Limb (tissue), 2 donors: ENCODE data around the gene VDR.
"Not testable (repeated sequence)": the region's sequence is repeated elsewhere in the genome, so short reads cannot be mapped to it uniquely, and the experiment has no call there.

Source experiments
- DNase-seq, 2 donors: peaks; one replicate each; pipeline ENCODE4 v3.0.0-alpha.2; 2016; ENCODE audit errors: extremely low spot score in 2 of 2

VDR gene

DNA sequence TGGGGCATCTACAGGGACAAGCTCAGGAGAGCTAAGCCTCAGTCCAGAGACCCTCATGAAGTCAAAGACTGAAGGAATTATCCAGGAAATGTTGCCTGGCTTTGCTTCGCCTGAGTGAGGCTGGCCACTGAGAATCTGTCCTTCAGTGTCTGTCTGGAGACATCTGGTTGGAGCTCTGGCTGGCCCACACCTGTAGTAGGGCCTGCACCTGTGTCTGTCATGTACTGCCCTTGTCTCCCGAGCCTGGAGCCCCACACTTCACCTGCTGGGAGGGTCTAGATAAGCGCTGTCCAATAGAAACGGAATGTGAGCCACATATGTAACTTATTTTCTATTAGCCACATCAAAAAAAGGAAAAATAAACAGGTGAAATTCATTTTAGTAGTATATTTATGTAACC, 75.2 kb downstream of the VDR start:
- no peak for DNase-seq

DNA sequence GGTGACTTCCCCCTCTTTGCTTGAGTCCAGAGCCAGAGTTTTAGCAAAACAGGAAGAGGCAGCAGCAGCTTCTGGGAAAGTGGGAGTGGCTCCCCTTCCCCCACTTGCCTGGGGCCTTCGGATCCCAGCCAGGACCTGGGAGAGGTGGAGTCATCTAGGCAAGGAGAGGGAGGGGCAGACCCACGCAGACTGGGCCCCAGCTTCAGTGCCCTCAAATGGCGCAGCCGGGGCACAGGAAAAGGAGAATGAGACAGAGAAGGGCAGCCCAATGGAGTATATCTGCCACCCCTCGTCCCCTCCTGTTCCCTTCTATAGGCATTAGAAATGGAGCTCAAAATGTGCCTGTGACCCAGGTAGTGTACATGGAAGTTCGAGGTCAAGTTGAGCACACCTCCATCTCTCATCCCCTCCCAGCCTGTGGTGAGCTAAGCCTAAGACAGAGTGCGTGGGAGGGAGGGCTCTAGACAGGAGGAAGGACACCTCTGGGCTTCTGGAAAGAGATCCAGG, 75.8 kb downstream of the VDR start:
- peak; percentile 73 to 79 for DNase-seq

DNA sequence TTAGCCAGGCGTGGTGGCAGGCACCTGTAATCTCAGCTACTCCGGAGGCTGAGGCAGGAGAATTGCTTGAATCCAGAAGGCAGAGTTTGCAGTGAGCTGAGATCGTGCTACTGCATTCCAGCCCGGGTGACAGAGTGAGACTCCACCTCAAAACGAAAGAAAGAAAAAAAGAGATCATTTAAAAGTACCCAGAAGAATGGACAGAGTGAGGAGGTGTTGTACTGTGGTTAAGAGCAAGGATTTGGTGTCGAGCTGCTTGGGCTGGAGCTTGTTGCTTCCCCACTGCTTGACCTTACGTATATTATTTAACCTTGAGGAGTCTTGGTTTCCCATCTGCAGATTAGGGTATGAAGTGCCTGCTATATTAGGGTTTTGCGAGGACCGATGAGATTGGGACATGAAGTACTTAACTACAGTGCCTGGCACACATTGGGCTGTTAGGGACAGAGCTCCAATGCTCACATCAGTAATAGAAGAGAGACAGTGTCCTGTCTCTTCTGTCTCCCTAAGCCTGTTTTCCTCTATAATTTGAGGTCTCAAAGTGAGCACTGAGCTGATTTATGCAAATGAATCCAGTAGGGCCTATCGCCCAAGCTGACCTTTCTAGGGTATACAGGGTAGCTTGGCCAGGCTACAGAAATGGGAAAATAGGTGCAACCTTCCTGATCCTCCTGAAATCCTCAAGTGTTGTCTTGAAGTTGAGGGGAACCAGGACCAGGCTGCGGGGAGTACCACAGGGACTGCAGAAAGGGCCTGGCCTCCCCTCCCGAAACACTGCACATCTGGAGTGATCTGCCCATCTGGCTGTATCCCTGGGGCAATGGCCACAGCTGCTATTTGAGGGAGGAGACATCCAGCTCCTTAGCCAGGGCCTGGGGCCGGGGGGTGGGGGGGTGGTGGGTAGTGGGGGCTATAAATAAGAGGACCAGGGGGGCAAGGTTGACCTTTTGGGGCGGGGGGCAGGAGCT, 76.5 kb downstream of the VDR start:
- no peak for DNase-seq

DNA sequence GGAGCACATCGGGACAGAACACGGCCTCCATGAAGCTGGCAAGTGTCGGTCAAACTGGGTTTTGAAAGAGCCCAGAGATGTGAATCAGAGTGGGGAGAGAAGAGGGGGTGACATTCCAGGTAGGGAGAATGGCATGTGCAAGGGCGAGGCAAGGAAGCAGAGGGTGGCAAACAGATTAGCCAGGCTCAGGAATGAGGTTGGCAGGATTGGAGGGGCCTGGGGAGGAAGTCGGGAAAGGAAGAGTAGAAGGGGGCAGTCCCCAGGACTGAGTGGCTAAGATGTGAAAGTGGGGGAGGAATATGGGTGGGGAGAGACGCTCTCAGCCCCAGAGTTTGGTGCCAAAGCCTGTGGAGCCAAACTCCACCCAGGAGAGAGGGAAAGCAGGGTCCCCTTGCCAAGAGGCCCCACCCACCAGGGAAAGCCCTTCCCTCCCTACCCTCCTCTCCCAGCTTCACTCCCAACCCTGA, 79.6 kb downstream of the VDR start:
- DNase-seq, result no peak

DNA sequence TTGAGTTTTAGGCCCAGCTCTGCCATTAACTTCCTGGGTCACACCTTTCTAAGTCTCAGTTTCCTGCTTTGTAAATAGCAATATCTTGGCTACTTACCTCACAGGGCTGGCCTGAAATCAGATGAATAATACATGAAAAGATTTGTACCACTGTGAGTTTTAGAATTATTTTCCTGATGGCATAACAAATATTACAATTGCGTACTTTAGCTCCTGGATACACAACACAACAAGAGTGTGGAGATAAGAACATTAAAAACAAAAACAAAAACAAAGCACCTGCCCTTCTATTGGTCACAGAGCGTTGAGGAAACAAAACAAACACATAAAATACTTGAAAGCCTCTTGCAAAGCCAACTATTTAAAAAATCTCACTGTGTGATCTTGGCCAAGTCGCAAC, 80.2 kb downstream of the VDR start:
- DNase-seq, result no peak

DNA sequence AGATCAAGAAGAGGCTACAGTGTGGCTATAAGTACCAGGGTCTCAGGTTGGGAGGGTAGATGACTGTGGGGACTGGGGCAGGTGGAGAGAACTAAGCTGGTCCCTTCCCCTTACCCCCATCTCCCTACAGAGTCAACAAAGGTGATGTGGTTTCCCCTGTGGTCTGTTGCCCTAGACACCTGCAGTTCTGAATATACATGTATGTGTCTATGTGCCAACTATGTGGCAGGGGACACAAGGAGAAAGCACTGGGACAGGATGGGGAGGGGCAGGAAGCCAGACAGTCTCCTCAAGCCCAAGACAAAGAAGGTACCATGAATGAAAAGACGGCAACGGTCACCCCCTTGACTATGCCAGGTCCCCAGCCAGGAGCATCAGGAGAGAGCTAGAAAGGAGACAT, 80.6 kb downstream of the VDR start:
- no peak for DNase-seq

DNA sequence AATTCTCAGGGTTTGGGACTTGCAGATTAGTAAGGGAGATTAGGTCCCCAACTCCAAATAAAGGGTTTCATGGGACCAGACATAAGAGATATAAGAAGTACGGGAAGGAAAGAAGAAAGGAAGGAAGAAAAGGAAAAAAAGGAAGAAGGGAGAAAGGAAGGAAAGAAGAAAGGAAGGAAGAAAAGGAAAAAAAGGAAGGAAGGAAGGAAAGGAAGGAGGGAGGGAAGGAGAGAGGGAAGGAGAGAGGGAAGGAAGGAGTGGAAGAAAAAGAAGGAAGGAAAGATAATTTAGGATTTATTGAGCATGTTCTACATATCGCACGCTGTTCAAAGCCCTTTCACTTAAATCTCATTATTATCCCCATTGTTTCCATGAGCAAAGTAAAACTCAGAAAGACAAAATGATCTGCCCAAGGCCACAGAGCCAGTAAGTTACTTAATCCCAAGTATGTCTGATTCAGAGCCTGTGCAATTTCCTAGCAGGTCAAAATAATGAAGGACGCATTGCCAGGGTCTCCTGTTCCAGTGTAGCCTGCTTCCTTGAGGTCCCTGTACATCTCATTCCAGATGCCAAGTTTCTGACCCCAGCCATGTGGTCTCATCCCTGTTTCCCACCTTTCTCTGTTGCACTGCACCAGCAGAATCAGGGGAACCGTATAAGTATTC, 81.2 kb downstream of the VDR start:
- no peak for DNase-seq

DNA sequence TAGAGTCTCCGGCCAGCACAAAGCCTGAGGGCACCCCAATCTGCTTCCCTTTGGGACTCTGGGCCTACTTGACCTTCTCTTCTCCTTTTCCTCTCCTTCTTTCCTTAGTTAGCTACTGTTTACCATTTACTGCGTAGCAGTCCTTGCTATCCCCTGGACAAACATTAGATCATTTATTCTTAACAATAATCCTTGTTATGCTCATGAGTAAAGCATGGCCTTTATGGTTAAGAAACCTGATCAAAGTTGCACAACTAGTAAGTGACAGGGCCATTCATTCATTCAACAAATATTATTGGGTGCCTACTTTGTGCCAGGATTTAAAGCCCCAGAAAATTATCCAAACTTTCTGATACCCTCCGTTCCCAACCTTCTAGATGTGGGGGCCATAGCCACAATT, 81.9 kb downstream of the VDR start:
- DNase-seq, result no peak

DNA sequence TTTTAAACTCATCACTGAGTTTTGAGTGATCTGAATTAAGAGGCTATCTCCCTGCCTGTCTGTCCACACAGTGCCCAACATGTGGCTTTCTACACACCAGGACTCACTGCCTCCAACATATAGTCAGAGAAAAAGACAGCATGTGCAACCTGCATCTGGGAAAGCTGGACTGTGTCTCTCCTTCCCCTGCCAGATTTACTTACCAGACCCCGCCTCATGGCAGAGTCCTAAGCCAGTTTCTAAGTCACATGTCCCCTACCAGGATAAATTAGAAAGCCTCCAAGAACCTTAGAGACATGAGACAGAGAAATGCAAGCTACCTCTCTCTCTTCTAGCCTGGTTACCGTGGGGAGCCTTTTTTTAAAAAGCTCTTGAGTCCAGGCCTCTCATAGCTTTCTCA, 82.4 kb downstream of the VDR start:
- no peak for DNase-seq

DNA sequence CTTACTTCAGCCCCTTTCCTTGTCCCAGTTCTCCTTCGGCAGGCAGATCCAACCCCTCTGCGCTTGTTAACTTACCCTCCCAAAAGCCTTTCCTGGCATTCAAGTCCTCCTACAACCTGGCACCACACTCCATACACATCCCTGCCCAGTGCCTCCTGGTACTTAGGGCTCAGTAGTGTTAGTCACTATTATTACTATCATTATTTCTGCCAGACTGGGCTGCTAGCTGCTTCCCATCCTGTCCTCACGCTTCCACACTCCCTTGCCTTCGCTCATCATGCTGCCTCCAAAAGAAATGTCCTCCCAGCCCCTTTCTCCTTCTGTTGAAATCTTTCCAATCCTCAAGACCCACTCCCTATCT, 83.5 kb downstream of the VDR start:
- DNase-seq, result no peak

DNA sequence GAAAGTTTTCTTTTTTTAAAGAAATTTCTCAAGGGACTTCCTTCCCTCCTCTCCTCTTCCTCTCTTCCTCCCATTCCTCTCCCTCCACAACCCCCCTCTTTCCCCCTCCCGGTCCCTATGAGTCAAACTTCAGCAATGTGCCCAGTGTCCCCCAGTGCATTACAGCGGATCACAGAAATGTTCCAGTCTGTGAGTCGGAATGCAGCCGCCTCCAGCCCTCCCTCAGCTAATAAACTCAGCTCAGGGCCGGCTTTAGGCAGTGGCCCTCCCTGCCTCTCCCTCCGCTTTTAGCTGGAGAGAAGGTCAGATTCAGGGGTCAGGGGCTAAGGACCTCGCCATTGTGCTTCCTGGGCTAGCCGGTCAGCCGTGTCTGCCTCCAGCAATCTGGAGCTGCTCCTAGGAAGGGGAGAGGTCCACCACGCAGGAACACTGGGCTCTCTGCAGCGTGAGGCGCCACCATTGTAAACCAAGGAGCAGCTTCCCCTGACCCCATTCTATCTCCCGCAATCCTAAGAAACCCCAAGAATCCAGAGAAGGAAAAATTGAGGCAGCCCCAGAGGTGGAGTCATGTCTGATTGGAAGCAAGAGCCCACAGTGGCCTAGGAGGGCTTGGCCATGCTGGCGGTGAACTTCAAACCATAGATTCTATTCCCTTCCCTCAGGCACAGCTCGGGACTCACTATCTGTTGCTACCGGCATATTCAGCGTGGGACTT, 84.0 kb downstream of the VDR start:
- DNase-seq, result peak; percentile 78 to 81

DNA sequence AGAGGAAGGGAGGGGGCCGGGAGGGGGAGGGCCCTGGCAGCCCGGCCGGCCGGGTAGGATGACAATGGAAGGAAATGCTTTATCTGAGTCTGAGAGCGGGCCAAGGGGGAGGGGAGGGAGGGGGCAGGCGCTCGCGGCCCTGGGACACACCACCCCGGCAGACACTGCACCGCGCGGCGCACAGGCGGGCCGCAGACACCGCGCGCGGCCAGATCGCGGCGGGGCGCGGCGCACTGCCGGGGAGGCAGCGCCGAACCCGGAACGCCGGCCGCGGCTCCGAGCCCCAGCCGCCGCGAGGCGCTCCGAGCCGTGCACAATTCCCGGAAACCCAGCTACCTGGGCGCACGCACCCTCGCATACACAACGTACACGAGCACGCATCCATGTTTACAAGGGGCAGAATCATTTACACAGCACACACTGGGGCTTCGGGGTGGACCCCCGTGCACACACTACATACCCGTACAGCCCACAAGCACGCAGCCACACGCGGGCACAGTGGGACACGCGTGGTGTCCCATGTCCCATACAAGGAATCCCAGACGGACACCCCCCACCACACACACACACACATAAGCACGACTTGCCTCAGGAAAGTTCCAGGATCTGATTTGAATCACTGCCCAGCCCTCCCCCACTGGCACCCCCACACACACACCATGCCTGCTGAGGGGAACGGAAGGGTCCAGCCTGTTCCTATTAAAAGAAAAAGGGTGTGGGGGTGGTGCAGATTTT, 84.7 kb downstream of the VDR start, which contains the start of gene HDAC7:
Gene HDAC7 (minus strand): TSS at position 8 of the 735 bp plus-strand sequence. CDS start 118 bp downstream, outside the sequence.
- peak; percentile 77 to 89 for DNase-seq

DNA sequence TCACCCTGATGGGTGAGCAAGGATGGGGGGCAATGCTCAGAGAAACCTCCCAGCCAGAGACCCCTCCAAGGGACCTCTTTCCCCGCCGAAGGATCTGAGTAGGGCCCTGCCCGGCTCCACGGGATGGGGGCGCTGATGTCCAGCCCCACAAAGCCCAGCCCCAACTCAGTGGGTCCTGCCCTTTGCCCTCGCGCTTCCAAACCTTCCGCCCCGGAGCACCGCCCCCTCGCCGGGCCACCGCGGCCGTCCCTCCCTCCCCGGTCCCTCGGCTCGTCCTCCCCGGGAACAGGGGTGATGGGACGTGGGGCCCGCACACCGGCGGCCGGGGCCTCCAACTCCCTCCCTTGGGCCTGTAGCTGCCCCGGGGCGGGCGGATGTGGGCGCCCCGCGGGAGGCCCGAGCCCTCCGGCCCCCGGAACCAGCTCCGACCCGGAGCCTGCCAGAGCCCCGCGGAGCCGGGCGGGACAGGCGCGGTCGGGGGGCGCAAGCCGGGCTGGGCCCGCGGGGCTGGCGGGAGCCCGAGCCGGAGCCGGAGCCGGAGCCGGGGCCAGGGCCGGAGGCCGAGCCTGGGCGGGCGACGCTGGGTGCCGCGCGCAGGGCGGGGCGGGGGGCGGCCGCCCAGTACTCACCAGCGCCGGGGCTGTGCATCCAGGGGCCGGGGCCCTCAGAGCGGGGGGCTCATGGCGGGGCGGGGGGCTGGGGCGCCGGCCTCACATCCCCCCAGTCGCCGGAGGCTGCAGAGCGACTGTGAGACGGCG, 85.5 kb downstream of the VDR start:
- DNase-seq, result peak in 1 of 2 donors; percentile 70

DNA sequence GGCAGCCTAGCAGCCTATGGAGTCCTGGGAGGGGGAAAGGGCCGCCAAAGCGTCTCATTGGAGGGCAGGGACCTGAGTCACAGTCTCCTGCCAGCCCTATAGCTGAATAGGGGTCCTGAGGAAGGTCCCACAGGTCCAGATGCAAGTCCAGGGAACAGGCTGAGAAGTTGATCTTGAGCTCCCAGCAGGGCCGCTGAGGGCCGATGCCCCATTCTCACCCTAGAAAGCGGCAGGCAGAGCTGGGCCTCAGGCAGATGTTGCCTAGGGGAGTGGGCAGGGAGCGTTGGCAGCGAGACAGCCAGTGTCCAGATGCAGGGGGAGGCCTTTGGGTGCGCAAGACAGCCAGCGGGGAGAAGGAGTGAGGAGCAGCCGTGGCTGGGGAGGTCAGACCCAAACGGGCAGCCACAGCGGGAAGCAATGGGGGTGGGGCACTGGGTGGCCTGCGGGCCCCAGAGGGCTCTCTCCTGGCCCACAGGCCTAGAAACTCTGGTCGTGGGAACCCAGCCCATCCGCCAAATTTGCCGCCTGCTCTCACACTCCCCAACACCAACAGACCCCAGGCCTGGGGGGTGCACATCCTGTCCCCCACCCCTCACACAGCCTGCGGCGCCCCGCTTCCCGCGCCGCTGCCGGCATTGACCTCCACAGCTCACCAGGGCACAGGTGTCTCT, 86.2 kb downstream of the VDR start:
- DNase-seq, result peak in 1 of 2 donors; percentile 44

DNA sequence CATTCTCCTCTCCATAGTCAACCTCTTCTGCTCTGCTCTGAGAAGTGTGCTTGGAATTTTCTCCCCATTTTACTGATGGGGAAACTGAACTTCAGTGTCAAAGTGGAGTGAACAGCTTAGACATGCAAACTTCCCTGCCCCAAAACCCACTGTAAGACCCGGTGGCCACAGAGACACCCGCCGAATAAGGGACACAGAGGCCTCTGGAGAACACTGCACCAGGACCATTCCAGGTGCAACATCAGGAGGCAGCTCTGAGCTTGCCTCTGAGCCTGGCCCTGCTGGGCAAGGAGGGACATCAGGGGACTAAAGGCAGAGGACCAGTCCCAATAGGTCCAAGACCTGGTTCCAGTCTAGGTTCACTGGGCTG, 86.8 kb downstream of the VDR start:
- no peak for DNase-seq

DNA sequence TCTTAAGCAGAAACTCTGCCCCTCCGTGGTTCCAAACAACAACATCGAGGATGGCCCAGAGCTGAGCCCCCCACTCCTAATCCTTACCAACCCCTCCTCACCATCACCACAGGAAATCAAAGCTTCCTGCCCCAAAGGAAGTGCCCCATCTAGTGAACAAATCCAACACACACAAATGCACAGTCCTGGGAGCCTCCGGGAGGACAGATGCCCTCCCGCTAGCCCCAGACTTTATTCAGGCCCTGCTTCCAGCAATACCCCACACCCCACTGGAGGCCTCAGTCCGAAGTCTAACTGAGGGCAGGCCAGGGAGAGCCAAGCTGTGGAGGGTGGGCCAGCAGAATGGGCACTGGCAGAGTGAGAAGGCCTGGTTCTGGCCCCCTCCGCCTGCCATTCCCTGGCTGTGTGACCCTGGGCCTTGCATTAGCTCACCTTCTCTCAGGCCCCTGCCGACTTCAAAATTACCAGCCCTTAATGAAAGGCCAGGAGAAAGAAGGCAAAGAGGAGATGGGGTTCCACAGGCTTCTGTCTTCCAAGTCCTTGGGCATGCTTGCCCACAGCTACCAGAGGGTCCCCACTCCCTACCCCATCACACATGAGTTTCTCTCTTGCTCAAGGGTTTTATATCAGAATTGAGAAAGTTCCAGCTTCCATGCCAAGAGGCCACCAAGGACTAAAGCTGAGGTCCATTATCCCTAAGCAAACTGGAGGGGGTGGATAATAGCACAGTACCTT, 87.4 kb downstream of the VDR start:
- DNase-seq, result no peak

DNA sequence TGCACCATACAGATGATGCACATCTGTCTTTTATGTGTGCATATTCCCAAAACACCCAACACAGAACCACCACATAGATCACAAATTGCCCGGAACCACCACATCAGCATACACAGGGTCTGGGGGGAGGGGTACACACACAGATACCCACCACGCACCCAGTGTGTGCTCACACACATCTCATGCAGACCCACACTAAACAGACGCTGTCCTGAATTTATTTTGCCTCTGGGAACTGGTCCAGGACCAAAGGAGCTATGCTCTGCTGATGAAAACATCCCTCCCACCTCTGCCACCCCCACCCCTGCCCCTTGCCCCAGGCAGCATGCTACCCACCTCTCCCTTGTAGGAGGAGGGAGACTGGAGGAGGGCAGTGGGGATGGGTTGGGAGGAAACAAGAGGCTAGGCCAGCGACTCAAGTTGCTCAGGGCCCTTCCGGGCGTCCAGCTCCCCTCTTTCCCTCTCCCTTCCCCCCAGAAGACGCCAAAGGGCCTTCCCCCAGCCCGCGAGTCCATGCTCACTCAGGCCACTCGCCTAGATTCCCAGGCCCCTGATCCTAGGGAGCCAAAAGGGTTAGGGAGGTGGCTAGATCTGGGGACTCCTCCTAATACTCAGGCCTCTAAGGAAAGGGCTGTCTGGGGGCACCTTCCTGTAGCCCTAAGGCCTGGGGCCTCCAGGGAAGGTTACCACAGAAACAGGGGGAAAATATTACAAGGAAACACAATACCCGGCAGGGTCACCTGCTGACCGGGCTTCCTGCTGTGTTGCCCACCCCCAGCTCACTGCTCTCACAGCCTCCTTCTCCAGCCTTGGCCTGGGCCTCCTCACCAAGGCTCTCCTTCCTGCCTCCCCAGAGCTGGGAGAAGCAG, 88.2 kb downstream of the VDR start:
- no peak for DNase-seq

DNA sequence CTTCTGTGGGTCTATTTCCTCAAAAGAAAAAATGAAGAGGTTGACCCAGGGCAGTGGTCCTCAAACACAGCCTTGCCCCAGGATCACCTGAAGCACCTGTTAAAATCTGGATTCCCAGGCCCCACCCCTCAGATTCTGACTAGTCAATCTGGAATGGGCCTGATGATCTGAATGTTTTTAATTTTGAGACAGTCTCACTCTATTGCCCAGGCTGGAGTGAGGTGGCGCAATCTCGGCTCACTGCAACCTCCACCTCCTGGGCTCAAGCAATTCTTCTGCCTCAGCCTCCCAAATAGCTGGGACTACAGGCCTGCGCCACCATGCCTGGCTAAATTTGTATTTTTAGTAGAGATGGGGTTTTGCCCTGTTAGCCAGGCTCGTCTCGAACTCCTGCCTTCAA, 89.3 kb downstream of the VDR start:
- not testable (repeated sequence) for DNase-seq
